ENCODE results near the gene CD163.
"Not testable (repeated sequence)": the region's sequence is repeated elsewhere in the genome, so short reads cannot be mapped to it uniquely, and the experiment has no call there.

The CD163 gene

GRCh38 chr12:7441216-7441615 lies 62.4 kb downstream of the CD163 start:
- H2AFZ ChIP-seq (ENCODE audit: low read depth) = no peak overlapping the region
- H3K4me2 ChIP-seq = no peak overlapping the region
- H4K20me1 ChIP-seq (ENCODE audit: insufficient read depth) = no peaks in the 10 kb centered on the region
- no peaks in the 10 kb centered on the region for H3K4me1 ChIP-seq (ENCODE audit: low read depth, poor library complexity, severe bottlenecking)
- no peaks in the 10 kb centered on the region for H3K36me3 ChIP-seq (ENCODE audit: insufficient read depth)
- no peaks in the 10 kb centered on the region for H3K79me2 ChIP-seq (ENCODE audit: insufficient read depth, low read depth)
- no peak overlapping the region for H3K27ac ChIP-seq
- no peak overlapping the region for H3K9ac ChIP-seq
- TF ChIP-seq, protein P1, sequence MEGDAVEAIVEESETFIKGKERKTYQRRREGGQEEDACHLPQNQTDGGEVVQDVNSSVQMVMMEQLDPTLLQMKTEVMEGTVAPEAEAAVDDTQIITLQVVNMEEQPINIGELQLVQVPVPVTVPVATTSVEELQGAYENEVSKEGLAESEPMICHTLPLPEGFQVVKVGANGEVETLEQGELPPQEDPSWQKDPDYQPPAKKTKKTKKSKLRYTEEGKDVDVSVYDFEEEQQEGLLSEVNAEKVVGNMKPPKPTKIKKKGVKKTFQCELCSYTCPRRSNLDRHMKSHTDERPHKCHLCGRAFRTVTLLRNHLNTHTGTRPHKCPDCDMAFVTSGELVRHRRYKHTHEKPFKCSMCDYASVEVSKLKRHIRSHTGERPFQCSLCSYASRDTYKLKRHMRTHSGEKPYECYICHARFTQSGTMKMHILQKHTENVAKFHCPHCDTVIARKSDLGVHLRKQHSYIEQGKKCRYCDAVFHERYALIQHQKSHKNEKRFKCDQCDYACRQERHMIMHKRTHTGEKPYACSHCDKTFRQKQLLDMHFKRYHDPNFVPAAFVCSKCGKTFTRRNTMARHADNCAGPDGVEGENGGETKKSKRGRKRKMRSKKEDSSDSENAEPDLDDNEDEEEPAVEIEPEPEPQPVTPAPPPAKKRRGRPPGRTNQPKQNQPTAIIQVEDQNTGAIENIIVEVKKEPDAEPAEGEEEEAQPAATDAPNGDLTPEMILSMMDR (conservative IDR thresholded peaks at IDR 0.05; ENCODE audit: low read depth, low read length) = no peak
- no peaks in the 10 kb centered on the region for H3K27me3 ChIP-seq (ENCODE audit: insufficient read depth, low read depth)
- no peak overlapping the region for H3K4me3 ChIP-seq (IDR thresholded peaks at IDR 0.05; ENCODE audit: insufficient read depth, low read depth, low read length)

GRCh38 chr12:7439579-7440505 lies 63.7 kb downstream of the CD163 start:
- H3K27me3 ChIP-seq (ENCODE audit: insufficient read depth, low read depth) = no peaks in the 10 kb centered on the region
- no peaks in the 10 kb centered on the region for H3K79me2 ChIP-seq (ENCODE audit: insufficient read depth, low read depth)
- H3K4me1 ChIP-seq (ENCODE audit: low read depth, poor library complexity, severe bottlenecking) = no peaks in the 10 kb centered on the region
- H3K9ac ChIP-seq = no peak overlapping the region
- H3K27ac ChIP-seq = no peak overlapping the region
- no peak overlapping the region for H3K4me3 ChIP-seq (IDR thresholded peaks at IDR 0.05; ENCODE audit: insufficient read depth, low read depth, low read length)
- no peaks in the 10 kb centered on the region for H4K20me1 ChIP-seq (ENCODE audit: insufficient read depth)
- TF ChIP-seq, protein P1 (conservative IDR thresholded peaks at IDR 0.05; ENCODE audit: low read depth, low read length) = no peak
- H2AFZ ChIP-seq (ENCODE audit: low read depth) = no peak overlapping the region
- no peaks in the 10 kb centered on the region for H3K36me3 ChIP-seq (ENCODE audit: insufficient read depth)
- H3K4me2 ChIP-seq = no peak overlapping the region

GRCh38 chr12:7438291-7438995 lies 65.1 kb downstream of the CD163 start:
- H3K4me1 ChIP-seq (ENCODE audit: low read depth, poor library complexity, severe bottlenecking); H2AFZ ChIP-seq (ENCODE audit: low read depth); H3K27ac ChIP-seq: not testable (repeated sequence)

DNA sequence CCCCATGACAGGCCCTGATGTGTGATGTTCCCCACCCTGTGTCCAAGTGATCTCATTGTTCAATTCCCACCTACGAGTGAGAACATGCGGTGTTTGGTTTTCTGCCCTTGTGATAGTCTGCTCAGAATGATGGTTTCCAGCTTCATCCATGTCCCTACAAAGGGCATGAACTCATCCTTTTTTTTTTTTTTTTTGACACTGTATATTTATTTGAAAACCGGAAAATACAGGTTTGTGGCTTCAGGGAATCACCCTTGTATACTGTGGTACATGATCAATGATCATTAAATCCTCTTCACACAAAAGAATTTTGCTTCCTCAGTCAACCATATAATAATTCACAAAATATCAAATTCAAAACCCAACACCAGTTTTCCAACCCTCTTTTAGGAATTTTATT lies 66.1 kb downstream of the CD163 start:
- H3K4me2 ChIP-seq; H3K27me3 ChIP-seq (ENCODE audit: insufficient read depth, low read depth); H4K20me1 ChIP-seq (ENCODE audit: insufficient read depth); H3K27ac ChIP-seq; H3K79me2 ChIP-seq (ENCODE audit: insufficient read depth, low read depth); H3K36me3 ChIP-seq (ENCODE audit: insufficient read depth); H3K4me3 ChIP-seq (IDR thresholded peaks at IDR 0.05; ENCODE audit: insufficient read depth, low read depth, low read length); H3K9ac ChIP-seq; H2AFZ ChIP-seq (ENCODE audit: low read depth); H3K4me1 ChIP-seq (ENCODE audit: low read depth, poor library complexity, severe bottlenecking): not testable (repeated sequence)

More at GRCh38 chr12:7438291-7438995, 65.1 kb downstream of the CD163 start:
- H3K27me3 ChIP-seq (ENCODE audit: insufficient read depth, low read depth); H3K4me3 ChIP-seq (IDR thresholded peaks at IDR 0.05; ENCODE audit: insufficient read depth, low read depth, low read length); H3K4me2 ChIP-seq; H3K9ac ChIP-seq; H3K36me3 ChIP-seq (ENCODE audit: insufficient read depth); H4K20me1 ChIP-seq (ENCODE audit: insufficient read depth); H3K79me2 ChIP-seq (ENCODE audit: insufficient read depth, low read depth): not testable (repeated sequence)

DNA sequence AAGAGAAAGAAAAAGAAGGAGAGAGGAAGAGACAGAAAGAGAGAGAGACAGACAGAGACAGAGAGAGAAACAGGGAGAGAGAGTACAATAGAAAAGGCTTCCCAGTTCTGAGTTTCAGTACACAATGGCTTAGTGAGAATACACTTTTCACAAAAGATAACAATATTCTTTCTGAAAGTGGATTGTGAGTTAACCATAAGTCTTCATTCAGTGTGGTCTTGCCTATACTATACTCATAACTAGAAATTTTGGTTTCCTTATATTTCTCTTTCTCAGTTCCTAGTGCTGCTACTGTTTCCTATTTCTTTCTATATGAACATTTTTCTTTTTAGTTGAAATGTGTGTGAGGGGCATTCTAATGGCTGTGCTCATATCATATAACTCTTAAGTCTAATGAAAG lies 68.9 kb downstream of the CD163 start:
- H3K4me1 ChIP-seq (ENCODE audit: low read depth, poor library complexity, severe bottlenecking) = no peaks in the 10 kb centered on the region

More for the DNA sequence above, 68.9 kb downstream of the CD163 start:
- H3K9ac ChIP-seq = no peak overlapping the region
- no peaks in the 10 kb centered on the region for H4K20me1 ChIP-seq (ENCODE audit: insufficient read depth)
- TF ChIP-seq, protein P1 (conservative IDR thresholded peaks at IDR 0.05; ENCODE audit: low read depth, low read length) = no peak
- H3K27ac ChIP-seq = no peak overlapping the region
- H3K79me2 ChIP-seq (ENCODE audit: insufficient read depth, low read depth) = no peaks in the 10 kb centered on the region
- no peak overlapping the region for H2AFZ ChIP-seq (ENCODE audit: low read depth)
- no peaks in the 10 kb centered on the region for H3K27me3 ChIP-seq (ENCODE audit: insufficient read depth, low read depth)
- H3K36me3 ChIP-seq (ENCODE audit: insufficient read depth) = no peaks in the 10 kb centered on the region
- H3K4me2 ChIP-seq = no peak overlapping the region
- no peak overlapping the region for H3K4me3 ChIP-seq (IDR thresholded peaks at IDR 0.05; ENCODE audit: insufficient read depth, low read depth, low read length)
